GM11168 (cell line): ENCODE data around the gene TRPM4.
"Not testable (repeated sequence)": the region's sequence is repeated elsewhere in the genome, so short reads cannot be mapped to it uniquely, and the experiment has no call there.

Source experiments
- in situ Hi-C: fragments of 300-500 bp; cut with MboI; formaldehyde crosslinking; loops from one replicate; pipeline ENCODE4 v1.12.0; 2022; ENCODE audit warnings: low sequenced_read_pairs; ENCODE audit not compliant: unreplicated experiment

TRPM4 gene

GRCh38 chr19:49150106-49150943, 7.3 kb upstream of the TRPM4 start:
- in situ Hi-C loops: no loop called here

- in situ Hi-C loops: no loop called here
These were observed 6.7 kb upstream of the TRPM4 start for GRCh38 chr19:49150944-49151243.

- in situ Hi-C loops: no loop called here
These were observed 6.1 kb upstream of the TRPM4 start for GRCh38 chr19:49151267-49152118.

GRCh38 chr19:49152119-49152550, 5.5 kb upstream of the TRPM4 start:
- in situ Hi-C loops: no loop called here

GRCh38 chr19:49153167-49153809, 4.3 kb upstream of the TRPM4 start:
- in situ Hi-C loops: no loop called here

GRCh38 chr19:49154279-49154678, 3.3 kb upstream of the TRPM4 start:
- in situ Hi-C loops: no loop called here

GRCh38 chr19:49155005-49155819, 2.4 kb upstream of the TRPM4 start, which contains the start of gene HRC:
HRC (minus strand) TSS chr19:49155396; CDS start chr19:49155237, 159 bp downstream.
- in situ Hi-C loops: no loop called here

GRCh38 chr19:49155820-49156346, 1.7 kb upstream of the TRPM4 start:
- in situ Hi-C loops: no loop called here

- in situ Hi-C loops: no loop called here
These were observed 3.0 kb downstream of the TRPM4 start for GRCh38 chr19:49160450-49161189.

GRCh38 chr19:49161987-49162386, 4.4 kb downstream of the TRPM4 start:
- in situ Hi-C loops: no loop called here

- in situ Hi-C loops: no loop called here
These were observed 7.6 kb downstream of the TRPM4 start for GRCh38 chr19:49165111-49165750.

- in situ Hi-C loops: no loop called here
These were observed 8.3 kb downstream of the TRPM4 start for GRCh38 chr19:49165865-49166301.

- in situ Hi-C loops: no loop called here
These were observed 10.3 kb downstream of the TRPM4 start for GRCh38 chr19:49167857-49168409.

- in situ Hi-C loops: no loop called here
These were observed 10.8 kb downstream of the TRPM4 start for GRCh38 chr19:49168421-49168820.

- in situ Hi-C loops: no loop called here
These were observed 15.6 kb downstream of the TRPM4 start for GRCh38 chr19:49173198-49173597.

GRCh38 chr19:49180659-49181058, 23.1 kb downstream of the TRPM4 start:
- in situ Hi-C loops: no loop called here

GRCh38 chr19:49182010-49182847, 24.6 kb downstream of the TRPM4 start:
- in situ Hi-C loops: not testable (repeated sequence)
